GM12864 (cell line): Measurements from ENCODE around the gene FLNB.

Source experiments
- DNase-seq: peaks from one replicate; pipeline ENCODE4 v3.0.0-alpha.2; 2011; ENCODE audit warnings: low read depth
- H3K4me3 ChIP-seq: 2 replicates; pipeline ENCODE4 v1.5.1; 2011; ENCODE audit warnings: mild to moderate bottlenecking, low read depth, low read length, control low read depth
- CTCF ChIP-seq: IDR thresholded peaks from 2 replicates; pipeline ENCODE4 v1.5.1; 2011; ENCODE audit warnings: low read depth, mild to moderate bottlenecking, moderate library complexity, low read length, control low read depth, inconsistent platforms; ENCODE audit errors: missing control alignments

The FLNB gene

DNA sequence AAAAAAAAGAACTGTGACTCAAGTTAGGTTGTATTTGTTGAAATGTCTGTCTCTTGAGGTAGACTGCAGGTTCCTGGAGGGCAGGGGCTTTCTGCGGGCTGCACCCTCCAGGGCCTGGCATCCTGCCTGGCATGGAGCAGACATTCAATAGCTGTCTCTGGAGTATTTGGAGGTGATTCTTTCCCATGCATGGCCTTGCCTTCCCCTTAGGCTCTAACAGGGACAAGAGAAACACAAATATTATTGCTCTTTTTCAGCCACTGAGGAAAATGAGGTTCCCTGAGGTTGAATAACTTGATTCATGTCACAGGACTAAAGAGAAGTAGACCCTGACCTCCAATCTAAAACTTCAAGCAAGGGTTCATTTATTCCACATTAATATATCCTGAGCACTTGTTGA lies 18.6 kb upstream of the FLNB start:
- no peak overlapping the region for H3K4me3 ChIP-seq
- no peak for TF ChIP-seq CTCF
- no peak for DNase-seq

- TF ChIP-seq CTCF: no peak
- DNase-seq: no peak
- no peak overlapping the region for H3K4me3 ChIP-seq
These were observed 15.6 kb upstream of the FLNB start for GRCh38 chr3:57992452-57993213.

- H3K4me3 ChIP-seq: peak overlapping the region; percentile 38
- no peak for TF ChIP-seq CTCF
- no peak for DNase-seq
These were observed 9.6 kb upstream of the FLNB start for GRCh38 chr3:57998366-57999283.

DNA sequence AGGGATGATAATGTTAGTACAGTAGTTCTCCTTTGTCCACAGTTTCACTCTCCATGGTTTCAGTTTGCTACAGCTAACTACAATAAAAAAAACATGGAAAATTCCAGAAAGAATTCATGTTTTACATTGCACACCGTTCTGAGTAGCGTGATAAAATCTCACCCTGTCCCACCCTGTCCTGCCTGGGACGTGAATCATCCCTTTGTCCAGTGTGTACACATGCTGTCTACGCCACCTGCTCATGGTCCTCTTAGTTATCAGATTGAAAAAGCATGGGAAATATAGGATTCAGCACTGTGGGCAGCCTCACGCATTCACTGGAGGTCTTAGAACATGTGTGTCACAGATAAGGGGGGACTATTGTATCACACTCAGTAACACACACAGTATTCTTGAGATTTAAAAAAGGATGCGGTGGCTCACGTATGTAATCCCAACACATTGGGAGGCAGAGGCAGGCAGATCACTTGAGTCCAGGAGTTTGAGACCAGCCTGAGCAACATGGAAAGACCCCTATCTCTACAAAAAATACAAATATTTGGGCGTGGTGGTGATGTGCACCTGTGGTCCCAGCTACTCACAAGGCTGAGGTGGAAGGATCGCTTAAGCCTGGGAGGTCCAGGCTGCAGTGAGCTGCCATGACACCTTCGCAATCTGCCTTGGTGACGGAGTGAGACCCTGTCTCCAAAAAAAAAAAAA lies 8.7 kb upstream of the FLNB start:
- H3K4me3 ChIP-seq: no peak overlapping the region
- DNase-seq: no peak
- no peak for TF ChIP-seq CTCF

DNA sequence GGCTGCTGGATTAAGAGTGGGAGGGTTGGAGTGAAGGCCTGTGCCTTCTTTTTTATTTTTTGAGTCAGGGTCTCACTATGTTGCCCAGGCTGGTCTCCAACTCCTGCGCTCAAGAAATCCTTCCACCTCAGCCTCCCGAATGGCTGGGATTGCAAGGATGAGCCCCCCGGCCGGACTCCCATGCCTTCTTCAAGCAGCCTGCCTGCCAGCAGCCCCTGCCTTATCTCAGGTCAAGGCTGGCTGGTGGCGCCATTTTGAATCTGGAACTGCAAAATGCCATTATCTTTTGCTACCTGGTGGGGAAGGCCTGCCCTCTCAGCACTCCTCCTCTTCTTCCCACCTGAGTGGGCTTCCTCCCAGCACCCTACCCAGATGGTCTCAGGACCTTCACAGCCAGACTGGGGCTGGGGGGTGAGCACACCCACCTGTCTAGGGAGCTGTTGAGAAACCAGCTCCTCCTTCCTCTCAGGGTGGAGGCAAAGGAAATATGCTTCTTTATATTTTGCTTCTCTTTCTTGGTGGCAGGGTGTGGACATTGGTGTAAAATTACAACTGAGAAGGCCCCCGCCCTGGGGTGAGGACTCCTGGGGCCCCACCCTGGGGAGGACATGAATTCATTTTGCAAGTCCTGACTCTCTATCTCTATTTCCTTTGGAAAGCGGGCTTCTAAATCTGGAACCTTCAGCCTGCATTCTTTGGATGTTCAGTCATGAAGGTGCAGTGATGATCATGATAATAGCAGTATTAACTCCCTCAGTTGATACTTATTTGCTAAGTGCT lies 7.7 kb upstream of the FLNB start:
- no peak overlapping the region for H3K4me3 ChIP-seq
- no peak for TF ChIP-seq CTCF
- DNase-seq: no peak

- TF ChIP-seq CTCF: no peak
- DNase-seq: no peak
- no peak overlapping the region for H3K4me3 ChIP-seq
These were observed 7.1 kb upstream of the FLNB start for GRCh38 chr3:58001086-58001467.
